NCI-H2107 treated with DMSO at 0.1 percent for 48 hours (cell line): ENCODE measurements around the gene RPS6KA2.
"Not testable (repeated sequence)": the region's sequence is repeated elsewhere in the genome, so short reads cannot be mapped to it uniquely, and the experiment has no call there.

Source experiments
- DNase-seq: peaks from one replicate; lab custom pipeline; 2025; ENCODE audit not compliant: unreplicated experiment; lab: John Stamatoyannopoulos, UW

RPS6KA2 gene

GRCh38 chr6:166556863-166557322 lies 70.2 kb downstream of the RPS6KA2 start:
- no peak for DNase-seq

GRCh38 chr6:166556336-166556735 lies 70.7 kb downstream of the RPS6KA2 start:
- DNase-seq = no peak

- no peak for DNase-seq
These were observed 72.0 kb downstream of the RPS6KA2 start for GRCh38 chr6:166555086-166555485.

- no peak for DNase-seq
These were observed 72.7 kb downstream of the RPS6KA2 start for GRCh38 chr6:166554316-166554715.

- DNase-seq = no peak
These were observed 73.3 kb downstream of the RPS6KA2 start for GRCh38 chr6:166553563-166554271.

GRCh38 chr6:166552600-166552999 lies 74.5 kb downstream of the RPS6KA2 start:
- DNase-seq = no peak

- DNase-seq = no peak
These were observed 75.1 kb downstream of the RPS6KA2 start for GRCh38 chr6:166551754-166552495.

GRCh38 chr6:166546653-166547052 lies 80.4 kb downstream of the RPS6KA2 start:
- no peak for DNase-seq

GRCh38 chr6:166545156-166546034 lies 81.7 kb downstream of the RPS6KA2 start:
- no peak for DNase-seq

- no peak for DNase-seq
These were observed 82.8 kb downstream of the RPS6KA2 start for GRCh38 chr6:166544296-166544605.

- DNase-seq = no peak
These were observed 83.3 kb downstream of the RPS6KA2 start for GRCh38 chr6:166543603-166544295.

GRCh38 chr6:166542580-166542912 lies 84.5 kb downstream of the RPS6KA2 start:
- DNase-seq = no peak

GRCh38 chr6:166541876-166542579 lies 85.0 kb downstream of the RPS6KA2 start:
- DNase-seq = no peak

GRCh38 chr6:166541366-166541765 lies 85.7 kb downstream of the RPS6KA2 start:
- no peak for DNase-seq

- no peak for DNase-seq
These were observed 86.3 kb downstream of the RPS6KA2 start for GRCh38 chr6:166540631-166541331.

GRCh38 chr6:166539543-166539942 lies 87.5 kb downstream of the RPS6KA2 start:
- no peak for DNase-seq

GRCh38 chr6:166539011-166539385 lies 88.1 kb downstream of the RPS6KA2 start:
- DNase-seq = not testable (repeated sequence)

- DNase-seq = no peak
These were observed 88.6 kb downstream of the RPS6KA2 start for GRCh38 chr6:166538297-166539010.

GRCh38 chr6:166534658-166535406 lies 92.2 kb downstream of the RPS6KA2 start:
- DNase-seq = no peak
